ENCODE data around the gene HYLS1. TPM values are rescaled to one million over a fixed set of nuclear protein-coding genes. Genes with fewer than 3 reads are reported as not detected.

Gene HYLS1
- total RNA-seq, 1 experiment from 2014 or later, result 2.1 TPM

GRCh38 chr11:125930076-125930450 lies 42.6 kb downstream of the HYLS1 start:
- Mint-ChIP-seq H3K27ac (ENCODE audit: unreplicated experiment) (no peak overlapping the region), H3K36me3 (ENCODE audit: insufficient read depth, unreplicated experiment) (no peaks in the 10 kb centered on the region), H3K27me3 (ENCODE audit: unreplicated experiment) (peaks cover 21% of the 10 kb centered on the region), H3K4me1 (ENCODE audit: low read depth, unreplicated experiment) (no peaks in the 10 kb centered on the region), H3K4me3 (ENCODE audit: low read depth, unreplicated experiment) (no peak overlapping the region), H3K9me3 (ENCODE audit: low read depth, unreplicated experiment) (no peaks in the 10 kb centered on the region)
- no peak for DNase-seq
- intact Hi-C loops (cut with micrococcal nuclease; ENCODE audit: unreplicated experiment), result no loop called here
- BruUV-seq (replicated peaks), result no TSS peak
- TF ChIP-seq CTCF (IDR thresholded peaks at IDR 0.05; ENCODE audit: unreplicated experiment), result no peak
- CTCF ChIA-PET, result no interaction called here

DNA sequence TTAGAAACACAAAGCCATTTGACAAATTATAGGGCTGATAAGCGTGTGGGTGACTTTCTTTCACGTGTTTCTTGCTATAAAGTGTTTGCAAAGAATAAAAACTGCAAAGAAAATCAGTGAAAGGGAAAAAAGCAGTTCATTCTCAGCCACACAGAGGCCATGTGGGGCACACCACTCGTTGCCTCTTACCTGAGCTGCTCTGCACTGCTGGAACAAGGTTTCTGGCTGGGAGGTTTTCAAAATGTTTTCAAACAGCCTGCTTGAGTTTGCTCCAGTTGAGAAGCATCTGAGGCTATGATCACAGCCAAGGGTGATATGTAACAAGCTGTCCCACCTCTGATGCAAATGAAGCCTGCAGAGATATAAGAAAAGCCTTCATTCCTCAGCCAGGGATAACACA lies 43.6 kb downstream of the HYLS1 start:
- CTCF ChIA-PET, result no interaction called here
- DNase-seq, result no peak
- no peak for TF ChIP-seq CTCF (IDR thresholded peaks at IDR 0.05; ENCODE audit: unreplicated experiment)
- H3K4me3 Mint-ChIP-seq (ENCODE audit: low read depth, unreplicated experiment), result no peak overlapping the region
- H3K36me3 Mint-ChIP-seq (ENCODE audit: insufficient read depth, unreplicated experiment), result no peaks in the 10 kb centered on the region
- BruUV-seq (replicated peaks), result no TSS peak
- H3K4me1 Mint-ChIP-seq (ENCODE audit: low read depth, unreplicated experiment), result no peaks in the 10 kb centered on the region
- H3K27me3 Mint-ChIP-seq (ENCODE audit: unreplicated experiment), result peaks cover 13% of the 10 kb centered on the region
- no peak overlapping the region for H3K27ac Mint-ChIP-seq (ENCODE audit: unreplicated experiment)
- intact Hi-C loops (cut with micrococcal nuclease; ENCODE audit: unreplicated experiment), result no loop called here
- no peaks in the 10 kb centered on the region for H3K9me3 Mint-ChIP-seq (ENCODE audit: low read depth, unreplicated experiment)

- Mint-ChIP-seq H3K4me3 (ENCODE audit: low read depth, unreplicated experiment) (no peak overlapping the region), H3K27ac (ENCODE audit: unreplicated experiment) (no peak overlapping the region), H3K4me1 (ENCODE audit: low read depth, unreplicated experiment) (no peaks in the 10 kb centered on the region), H3K9me3 (ENCODE audit: low read depth, unreplicated experiment) (no peaks in the 10 kb centered on the region), H3K36me3 (ENCODE audit: insufficient read depth, unreplicated experiment) (no peaks in the 10 kb centered on the region), H3K27me3 (ENCODE audit: unreplicated experiment) (peaks cover 7% of the 10 kb centered on the region)
- CTCF ChIA-PET, result no interaction called here
- intact Hi-C loops (cut with micrococcal nuclease; ENCODE audit: unreplicated experiment), result no loop called here
- BruUV-seq (replicated peaks), result no TSS peak
- no peak for TF ChIP-seq CTCF (IDR thresholded peaks at IDR 0.05; ENCODE audit: unreplicated experiment)
- DNase-seq, result no peak
These were observed 44.2 kb downstream of the HYLS1 start for GRCh38 chr11:125931668-125932067.

DNA sequence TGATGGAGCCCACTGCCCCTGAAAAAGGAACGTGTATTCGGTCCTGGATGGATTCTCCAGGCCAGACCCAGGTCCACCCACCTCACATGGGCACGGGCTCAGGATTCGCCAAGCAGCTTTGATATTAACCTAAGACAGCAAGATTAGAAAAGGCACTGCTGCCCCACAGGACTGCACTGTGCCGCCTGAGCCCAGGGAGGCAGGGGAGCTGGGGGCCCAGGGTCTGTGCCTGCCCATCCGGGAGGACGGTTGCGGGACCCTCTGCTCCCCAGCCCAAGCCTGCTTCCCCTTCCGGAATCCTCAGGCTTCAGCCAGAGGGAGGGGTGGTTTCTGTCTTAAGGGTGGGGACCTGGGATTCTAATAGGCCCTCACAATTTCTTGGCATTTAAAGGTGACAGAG lies 44.8 kb downstream of the HYLS1 start:
- H3K36me3 Mint-ChIP-seq (ENCODE audit: insufficient read depth, unreplicated experiment), result no peaks in the 10 kb centered on the region
- H3K4me1 Mint-ChIP-seq (ENCODE audit: low read depth, unreplicated experiment), result no peaks in the 10 kb centered on the region
- H3K27ac Mint-ChIP-seq (ENCODE audit: unreplicated experiment), result no peak overlapping the region
- CTCF ChIA-PET, result no interaction called here
- TF ChIP-seq CTCF (IDR thresholded peaks at IDR 0.05; ENCODE audit: unreplicated experiment), result no peak
- H3K4me3 Mint-ChIP-seq (ENCODE audit: low read depth, unreplicated experiment), result no peak overlapping the region
- no TSS peak for BruUV-seq (replicated peaks)
- no peaks in the 10 kb centered on the region for H3K9me3 Mint-ChIP-seq (ENCODE audit: low read depth, unreplicated experiment)
- DNase-seq, result no peak
- intact Hi-C loops (cut with micrococcal nuclease; ENCODE audit: unreplicated experiment), result no loop called here
- H3K27me3 Mint-ChIP-seq (ENCODE audit: unreplicated experiment), result peaks cover under 1% of the 10 kb centered on the region

All from Calu3 (cell line).